WTC11 (cell line): Measurements from ENCODE around the gene SMAD5. TPM values are rescaled to one million over a fixed set of nuclear protein-coding genes. Genes with fewer than 3 reads are reported as not detected.

Source experiments
- ATAC-seq: fragments of 200-7000 bp; cut with Tn5 transposase; 2 replicates; pipeline ENCODE4 v1.10.0; 2021; ENCODE audit warnings: mild to moderate bottlenecking, moderate library complexity
- CTCF ChIA-PET: fragments of 300-600 bp; sonication (Branson Sonifier 250); formaldehyde crosslinking; loops from one replicate; lab custom pipeline; 2021; ENCODE audit warnings: antibody characterized with exemption; lab: Charles Lee
- POLR2A ChIA-PET: fragments of 350-600 bp; sonication (Branson Sonifier 250); formaldehyde crosslinking; loops from one replicate; lab custom pipeline; 2021; ENCODE audit warnings: antibody characterized with exemption; lab: Charles Lee
- DNase-seq: peaks from one replicate; pipeline ENCODE4 v3.0.0; 2021; ENCODE audit warnings: low spot score
- H3K27ac Mint-ChIP-seq: 2 replicates; pipeline ENCODE4 v1.8.0; 2021; ENCODE audit warnings: mixed read lengths
- H3K27me3 Mint-ChIP-seq: 2 replicates; pipeline ENCODE4 v1.8.0; 2021; ENCODE audit warnings: low read depth, mild to moderate bottlenecking, moderate library complexity, mixed read lengths
- H3K36me3 Mint-ChIP-seq: 2 replicates; pipeline ENCODE4 v1.8.0; 2021; ENCODE audit warnings: mixed read lengths
- H3K4me1 Mint-ChIP-seq: 2 replicates; pipeline ENCODE4 v1.8.0; 2022; ENCODE audit warnings: mixed read lengths
- H3K4me3 Mint-ChIP-seq: 2 replicates; pipeline ENCODE4 v1.8.0; 2021; ENCODE audit warnings: mild to moderate bottlenecking, moderate library complexity, mixed read lengths
- H3K9me3 Mint-ChIP-seq: 2 replicates; pipeline ENCODE4 v1.8.0; 2021; ENCODE audit warnings: mixed read lengths
- AFF4 ChIP-seq: sonication (generic); formaldehyde crosslinking; IDR thresholded peaks from 2 replicates; pipeline ENCODE4 v1.8.1; 2023; ENCODE audit warnings: mild to moderate bottlenecking, missing genetic modification reagents, borderline replicate concordance
- AR ChIP-seq: fragments of 250-450 bp; sonication (Bioruptor Pico); IDR thresholded peaks from 2 replicates; pipeline ENCODE4 v1.9.0; 2021; ENCODE audit warnings: mild to moderate bottlenecking
- E2F1 ChIP-seq: sonication (generic); formaldehyde crosslinking; IDR thresholded peaks from 2 replicates; pipeline ENCODE4 v1.8.0; 2022; ENCODE audit warnings: mild to moderate bottlenecking, missing genetic modification reagents
- EMX1 ChIP-seq: fragments of 250-450 bp; sonication (Bioruptor Pico); IDR thresholded peaks from 2 replicates; pipeline ENCODE4 v1.8.0; 2021; ENCODE audit warnings: mild to moderate bottlenecking
- ERG ChIP-seq: fragments of 250-450 bp; sonication (Bioruptor Pico); IDR thresholded peaks from 2 replicates; pipeline ENCODE4 v1.8.0; 2021; ENCODE audit warnings: mild to moderate bottlenecking
- GABPB1 ChIP-seq: sonication (generic); formaldehyde crosslinking; IDR thresholded peaks from 2 replicates; pipeline ENCODE4 v1.8.1; 2023; ENCODE audit warnings: mild to moderate bottlenecking, missing genetic modification reagents
- GRHL2 ChIP-seq: fragments of 250-450 bp; sonication (Bioruptor Pico); IDR thresholded peaks from 2 replicates; pipeline ENCODE4 v1.8.0; 2022; ENCODE audit warnings: mild to moderate bottlenecking, moderate library complexity; ENCODE audit not compliant: insufficient replicate concordance, severe bottlenecking
- IRF1 ChIP-seq: sonication (generic); formaldehyde crosslinking; IDR thresholded peaks from 2 replicates; pipeline ENCODE4 v1.8.0; 2023; ENCODE audit warnings: missing genetic modification reagents
- NR2C2 ChIP-seq: sonication (generic); formaldehyde crosslinking; IDR thresholded peaks from 2 replicates; pipeline ENCODE4 v1.8.0; 2022; ENCODE audit warnings: mild to moderate bottlenecking, missing genetic modification reagents
- PREB ChIP-seq: sonication (generic); formaldehyde crosslinking; IDR thresholded peaks from 2 replicates; pipeline ENCODE4 v1.8.1; 2022; ENCODE audit warnings: mild to moderate bottlenecking, missing genetic modification reagents, moderate library complexity, borderline replicate concordance
- RELA ChIP-seq: sonication (generic); formaldehyde crosslinking; IDR thresholded peaks from 2 replicates; pipeline ENCODE4 v1.8.1; 2022; ENCODE audit warnings: missing genetic modification reagents, mild to moderate bottlenecking, borderline replicate concordance
- SMAD3 ChIP-seq: sonication (generic); formaldehyde crosslinking; IDR thresholded peaks from 2 replicates; pipeline ENCODE4 v1.8.0; 2022; ENCODE audit warnings: missing genetic modification reagents, mild to moderate bottlenecking, borderline replicate concordance
- SP1 ChIP-seq: sonication (generic); formaldehyde crosslinking; conservative IDR thresholded peaks from 2 replicates; pipeline ENCODE4 v1.8.1; 2022; ENCODE audit warnings: missing genetic modification reagents
- TEAD1 ChIP-seq: sonication (generic); formaldehyde crosslinking; IDR thresholded peaks from 2 replicates; pipeline ENCODE4 v1.8.0; 2022; ENCODE audit warnings: mild to moderate bottlenecking, missing genetic modification reagents
- TEAD4 ChIP-seq: sonication (generic); formaldehyde crosslinking; IDR thresholded peaks from 2 replicates; pipeline ENCODE4 v1.8.0; 2022; ENCODE audit warnings: mild to moderate bottlenecking, missing genetic modification reagents
- TP53 ChIP-seq: sonication (generic); formaldehyde crosslinking; IDR thresholded peaks from 2 replicates; pipeline ENCODE4 v1.8.1; 2023; ENCODE audit warnings: mild to moderate bottlenecking, missing genetic modification reagents
- ZNF219 ChIP-seq: sonication (generic); formaldehyde crosslinking; IDR thresholded peaks from 2 replicates; pipeline ENCODE4 v1.8.0; 2023; ENCODE audit warnings: missing genetic modification reagents, mild to moderate bottlenecking, borderline replicate concordance
- ZNF281 ChIP-seq: sonication (generic); formaldehyde crosslinking; IDR thresholded peaks from 2 replicates; pipeline ENCODE4 v1.8.0; 2023; ENCODE audit warnings: mild to moderate bottlenecking, missing genetic modification reagents
- ZNF317 ChIP-seq: sonication (generic); formaldehyde crosslinking; IDR thresholded peaks from 2 replicates; pipeline ENCODE4 v1.8.1; 2023; ENCODE audit warnings: low read depth, mild to moderate bottlenecking, moderate library complexity, missing genetic modification reagents, borderline replicate concordance
- ZNF512 ChIP-seq: sonication (generic); formaldehyde crosslinking; IDR thresholded peaks from 2 replicates; pipeline ENCODE4 v1.8.1; 2022; ENCODE audit warnings: missing genetic modification reagents, borderline replicate concordance
- total RNA-seq: library from RNA; stranded (reverse); gene quantifications from 3 replicates; pipeline ENCODE4 v1.2.3, GENCODE V29; 2021

The SMAD5 gene
- total RNA-seq, 1 experiment from 2014 or later: 65.2 TPM

GRCh38 chr5:136115183-136115865 lies 17.3 kb upstream of the SMAD5 start:
- H3K27me3 Mint-ChIP-seq: peaks cover 5% of the 10 kb centered on the region
- H3K27ac Mint-ChIP-seq: no peak overlapping the region
- ChIA-PET CTCF (no interaction called here), POLR2A (no interaction called here)
- no peaks in the 10 kb centered on the region for H3K36me3 Mint-ChIP-seq
- H3K4me1 Mint-ChIP-seq: 0 out of 2 replicates have a peak, but pooled peaks cover 4% of the 10 kb centered on the region
- no peak for ATAC-seq
- no peak for DNase-seq
- no peak overlapping the region for H3K4me3 Mint-ChIP-seq
- TF ChIP-seq AFF4 (CRISPR knock-in tag): no peak
- TF ChIP-seq RELA (CRISPR knock-in tag): no peak
- TF ChIP-seq ZNF317: no peak
- TF ChIP-seq ZNF512 (CRISPR knock-in tag): no peak
- TF ChIP-seq SP1 (CRISPR knock-in tag): no peak
- no peak for TF ChIP-seq AR (CRISPR knock-in tag)
- TF ChIP-seq TEAD1 (CRISPR knock-in tag): no peak
- no peak for TF ChIP-seq ZNF219
- TF ChIP-seq TEAD4 (CRISPR knock-in tag): no peak
- TF ChIP-seq SMAD3 (CRISPR knock-in tag): no peak
- no peak for TF ChIP-seq EMX1 (CRISPR knock-in tag)
- TF ChIP-seq IRF1 (CRISPR knock-in tag): no peak
- no peak for TF ChIP-seq E2F1 (CRISPR knock-in tag)
- no peak for TF ChIP-seq TP53
- H3K9me3 Mint-ChIP-seq: no peaks in the 10 kb centered on the region

- ATAC-seq: no peak
- H3K27me3 Mint-ChIP-seq: peaks cover 12% of the 10 kb centered on the region
- no peaks in the 10 kb centered on the region for H3K36me3 Mint-ChIP-seq
- no peaks in the 10 kb centered on the region for H3K9me3 Mint-ChIP-seq
- H3K27ac Mint-ChIP-seq: no peak overlapping the region
- no peak for DNase-seq
- CTCF ChIA-PET: no interaction called here
- no peak overlapping the region for H3K4me3 Mint-ChIP-seq
- no peaks in the 10 kb centered on the region for H3K4me1 Mint-ChIP-seq
- POLR2A ChIA-PET: no interaction called here
- no peak for TF ChIP-seq ZNF281 (CRISPR knock-in tag)
- no peak for TF ChIP-seq NR2C2 (CRISPR knock-in tag)
- no peak for TF ChIP-seq GABPB1 (CRISPR knock-in tag)
- no peak for TF ChIP-seq GRHL2 (CRISPR knock-in tag)
- TF ChIP-seq ERG: no peak
- no peak for TF ChIP-seq PREB
These were observed 12.1 kb upstream of the SMAD5 start for GRCh38 chr5:136120529-136120928.
